NCI-H1436 (cell line): Measurements from ENCODE around the gene RBPJL.

Experiments
- DNase-seq: peaks from one replicate; lab custom pipeline; 2025; lab: John Stamatoyannopoulos, UW

Gene RBPJL

DNA sequence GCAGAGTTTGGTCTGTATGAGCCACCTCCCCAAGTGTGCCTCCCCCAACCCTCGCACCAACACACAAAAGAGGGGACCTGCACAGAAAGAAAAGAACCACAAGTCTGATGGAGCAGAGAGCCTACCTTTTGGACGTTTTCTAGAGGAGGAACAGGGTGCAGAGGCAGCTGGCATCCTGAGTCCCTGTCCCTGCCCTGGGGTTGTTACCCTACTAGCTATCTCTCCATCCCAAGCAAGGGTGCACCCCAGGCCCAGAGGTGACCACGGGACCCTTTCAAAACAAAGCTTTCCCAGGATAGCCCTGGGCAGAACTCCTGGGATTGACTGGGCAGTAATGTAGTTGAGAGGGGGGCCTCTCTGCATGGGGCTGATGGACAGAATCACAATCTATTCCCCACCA is 11.2 kb downstream of the RBPJL start:
- no peak for DNase-seq

DNA sequence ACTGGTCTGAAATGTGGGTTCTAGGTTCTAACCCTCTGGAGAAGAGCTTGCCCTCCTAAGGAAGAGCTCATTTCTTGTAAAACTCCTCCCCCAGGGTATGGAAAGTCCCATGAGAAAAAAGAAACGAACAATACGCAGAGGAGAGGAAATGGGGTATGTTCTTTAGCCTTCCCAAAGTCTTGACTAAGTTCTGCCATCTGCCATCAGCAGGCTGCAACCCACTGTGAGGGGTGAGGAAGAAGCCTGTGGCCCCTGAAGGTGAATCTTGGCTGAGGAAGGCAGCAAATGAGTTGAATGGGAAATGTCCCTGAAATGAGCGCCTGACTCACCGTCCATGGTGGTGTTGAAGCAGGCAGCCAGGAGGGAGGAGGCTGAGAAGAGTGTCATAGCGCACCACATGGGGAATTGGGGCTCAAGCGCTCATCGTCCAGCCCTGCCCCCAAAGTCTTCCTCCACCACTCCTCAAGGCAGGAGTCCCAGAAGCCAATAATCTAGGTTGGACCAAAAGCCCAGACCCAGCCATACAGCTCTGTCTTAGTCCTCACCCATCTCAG is 11.8 kb downstream of the RBPJL start:
- no peak for DNase-seq

GRCh38 chr20:45318948-45319347 is 12.3 kb downstream of the RBPJL start:
- DNase-seq = no peak

DNA sequence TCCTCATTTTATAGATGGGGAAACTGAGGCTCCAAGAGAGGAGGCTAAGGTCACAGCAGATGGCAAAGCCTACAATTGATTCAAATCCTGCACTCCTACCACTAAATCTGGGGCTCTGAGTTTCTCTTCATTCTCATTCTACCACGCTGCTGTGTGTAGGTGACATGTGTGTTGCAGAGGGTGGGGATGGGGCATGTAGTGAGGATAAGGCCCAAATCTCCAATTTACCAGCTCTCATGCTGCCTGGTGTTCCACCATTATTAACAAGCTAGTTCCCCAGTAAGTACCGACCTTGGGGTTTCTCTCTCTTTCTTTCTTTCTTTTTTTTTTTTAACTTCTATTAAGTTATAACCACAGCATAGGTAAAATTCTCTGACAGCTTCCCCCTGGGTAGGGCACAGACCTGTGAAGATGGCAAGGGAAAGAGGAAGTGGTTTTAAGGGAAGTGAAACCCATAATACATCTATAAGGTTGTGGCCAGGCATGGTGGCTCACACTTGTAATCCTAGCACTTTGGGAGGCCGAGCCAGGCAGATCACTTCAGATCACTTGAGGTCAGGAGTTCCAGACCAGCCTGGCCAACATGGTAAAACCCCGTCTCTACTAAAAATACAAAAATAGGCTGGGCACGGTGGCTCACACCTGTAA is 14.4 kb downstream of the RBPJL start:
- no peak for DNase-seq

DNA sequence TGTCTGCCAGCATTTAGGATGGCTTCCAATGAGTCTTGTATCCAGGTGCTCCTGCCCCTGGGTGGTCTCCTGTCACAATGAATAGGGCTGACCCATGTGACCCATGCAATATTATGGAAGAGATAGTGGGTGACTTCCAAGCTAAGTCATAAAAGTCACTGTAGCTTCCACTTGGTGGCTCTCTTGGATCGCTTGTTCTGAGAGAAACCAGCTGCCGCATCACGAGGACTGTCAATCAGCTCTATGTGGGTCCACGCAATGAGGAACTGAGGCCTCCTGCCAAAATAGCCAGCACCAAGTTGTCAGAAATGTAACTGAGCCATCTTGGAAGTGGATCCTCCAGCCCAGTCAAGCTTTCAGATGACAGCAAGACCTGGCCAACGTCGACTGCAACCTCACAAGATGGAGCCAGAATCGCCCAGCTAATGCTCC is 16.3 kb downstream of the RBPJL start:
- DNase-seq = no peak

- DNase-seq = no peak
Measured at GRCh38 chr20:45323731-45324130, 17.1 kb downstream of the RBPJL start.

- no peak for DNase-seq
Measured at GRCh38 chr20:45325371-45325770, 18.7 kb downstream of the RBPJL start.

GRCh38 chr20:45328451-45328850 is 21.8 kb downstream of the RBPJL start:
- DNase-seq = no peak

- DNase-seq = no peak
Measured at GRCh38 chr20:45329497-45330319, 23.1 kb downstream of the RBPJL start.

- DNase-seq = no peak
Measured at GRCh38 chr20:45330476-45330875, 23.8 kb downstream of the RBPJL start.

- DNase-seq = no peak
Measured at GRCh38 chr20:45336530-45337366, 30.1 kb downstream of the RBPJL start.

GRCh38 chr20:45337367-45338120 is 30.9 kb downstream of the RBPJL start:
- DNase-seq = no peak

DNA sequence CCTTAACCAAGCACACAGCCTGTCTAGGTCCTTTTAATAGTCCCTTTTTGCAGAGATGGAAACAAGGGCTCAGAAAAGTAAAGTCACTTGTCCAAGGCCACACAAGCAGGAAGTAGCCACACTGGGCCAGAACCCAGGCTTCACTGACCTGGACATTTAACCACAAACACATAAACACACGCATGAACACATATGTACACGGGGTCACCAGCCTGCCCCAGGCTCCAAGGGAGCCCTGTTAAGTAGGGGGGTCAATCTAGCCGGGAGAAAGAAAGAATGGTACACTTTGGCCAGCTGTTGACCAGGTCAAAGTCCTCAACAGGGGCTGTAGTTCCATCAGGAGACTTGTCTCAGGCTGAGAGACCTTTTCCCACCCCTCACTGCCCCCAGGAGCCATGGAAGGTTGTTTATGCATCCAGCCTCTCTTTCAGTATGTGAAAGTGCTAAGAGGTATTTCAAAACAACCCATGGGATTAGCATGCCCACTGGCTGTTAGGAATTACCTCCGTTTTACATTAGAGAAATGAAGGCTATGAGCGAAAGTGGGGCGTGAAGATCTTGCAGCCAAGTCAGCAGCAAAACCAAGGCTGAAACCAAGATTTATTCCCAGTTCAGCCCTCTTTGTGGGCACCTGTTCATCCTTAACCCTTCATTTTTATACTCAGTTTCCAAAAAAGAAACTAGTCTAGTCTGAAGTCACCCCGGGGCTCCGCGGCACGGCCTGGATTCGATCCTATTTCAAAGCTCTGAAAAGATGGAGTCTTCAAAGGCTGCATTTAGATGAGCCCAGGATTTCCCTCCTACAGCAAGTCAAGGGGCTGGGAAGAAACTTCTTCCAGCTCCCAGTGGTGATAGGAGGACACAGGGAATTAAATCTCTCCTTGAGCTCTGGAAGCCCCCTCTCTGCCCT is 31.7 kb downstream of the RBPJL start:
- DNase-seq = no peak

DNA sequence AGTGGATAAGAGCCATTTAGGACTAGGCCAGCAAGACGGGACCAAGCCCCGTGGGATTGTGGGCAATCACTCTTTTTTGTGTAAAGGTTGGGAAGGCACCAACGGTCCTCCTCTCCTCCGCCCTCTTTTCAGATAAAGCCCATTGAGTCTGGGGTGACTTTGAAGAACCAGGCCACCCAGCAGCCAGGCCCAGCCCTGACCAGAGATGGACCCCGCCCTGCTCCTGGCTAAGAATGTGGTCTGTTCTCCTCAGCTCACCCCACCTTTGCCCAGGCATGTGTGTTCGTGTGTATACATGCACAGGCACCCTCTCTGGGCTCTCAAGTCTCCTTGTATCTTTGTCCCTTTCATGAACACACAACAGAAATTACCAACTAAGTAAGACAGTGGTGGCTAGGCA is 32.4 kb downstream of the RBPJL start:
- DNase-seq = no peak

DNA sequence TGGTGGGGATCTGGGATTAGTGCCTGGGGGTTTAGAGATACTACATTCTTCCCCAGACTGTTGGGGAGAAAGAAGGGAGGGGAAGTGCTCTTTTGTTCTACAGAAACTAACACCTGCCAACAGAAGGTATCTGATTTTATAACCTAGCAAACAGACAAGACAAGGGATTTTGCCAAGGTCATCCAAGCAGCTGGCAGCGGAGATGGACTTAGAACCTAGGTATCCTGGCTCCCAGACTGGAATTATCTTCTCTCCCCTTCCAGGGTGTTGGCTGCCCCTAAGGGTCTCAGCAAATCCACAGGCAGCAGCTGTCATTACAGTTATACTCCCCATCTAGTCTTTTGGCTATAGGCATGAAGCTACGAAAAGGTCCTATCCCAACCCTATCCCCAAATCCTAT is 33.2 kb downstream of the RBPJL start:
- DNase-seq = no peak

DNA sequence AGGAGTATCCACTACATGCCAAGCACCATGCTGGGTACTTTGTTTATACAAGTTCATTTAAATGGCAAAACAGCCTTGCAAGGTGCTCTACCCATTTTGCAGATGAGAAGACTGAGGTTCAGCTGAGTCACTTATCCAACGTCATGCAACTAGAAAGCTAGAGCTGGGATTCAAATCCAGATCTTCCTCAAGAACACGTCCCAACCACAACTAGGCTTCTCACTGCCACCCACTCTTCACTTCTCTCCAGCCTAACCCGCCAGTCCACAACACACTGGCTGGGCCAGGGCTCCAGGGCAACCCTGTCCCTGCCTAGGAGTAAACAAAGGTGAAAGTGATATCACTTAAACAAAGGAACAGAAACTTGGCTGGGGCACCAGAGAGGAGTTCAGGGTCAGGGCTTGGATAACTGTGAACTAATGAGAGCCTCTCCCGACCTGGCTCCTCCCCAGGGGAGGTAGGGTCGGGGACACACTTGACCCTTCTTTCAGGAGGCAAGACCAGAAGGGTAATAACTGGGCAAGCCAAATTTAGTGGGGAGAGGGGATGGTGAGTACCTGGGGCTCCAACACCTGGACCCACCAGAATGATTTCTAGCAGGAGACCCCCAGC is 33.7 kb downstream of the RBPJL start:
- DNase-seq = no peak

GRCh38 chr20:45340951-45341350 is 34.3 kb downstream of the RBPJL start:
- DNase-seq = no peak

DNA sequence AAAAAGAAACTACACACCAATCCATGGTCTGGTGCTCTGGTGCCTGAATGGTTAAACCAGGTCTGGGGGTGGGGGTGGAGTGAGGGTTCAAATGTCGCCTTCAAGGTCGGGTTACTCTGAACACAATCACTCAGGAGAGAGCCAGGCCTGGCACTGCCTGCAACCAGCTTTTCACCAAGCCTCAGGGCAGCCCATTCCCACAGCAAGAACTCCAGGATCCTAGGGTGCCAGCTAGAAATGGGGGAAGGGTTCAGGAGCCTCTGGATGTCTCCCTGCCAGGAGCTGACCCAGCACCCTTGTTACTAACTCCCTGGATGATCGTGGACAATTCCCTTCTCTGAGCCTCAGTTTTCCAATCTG is 34.9 kb downstream of the RBPJL start:
- DNase-seq = no peak

DNA sequence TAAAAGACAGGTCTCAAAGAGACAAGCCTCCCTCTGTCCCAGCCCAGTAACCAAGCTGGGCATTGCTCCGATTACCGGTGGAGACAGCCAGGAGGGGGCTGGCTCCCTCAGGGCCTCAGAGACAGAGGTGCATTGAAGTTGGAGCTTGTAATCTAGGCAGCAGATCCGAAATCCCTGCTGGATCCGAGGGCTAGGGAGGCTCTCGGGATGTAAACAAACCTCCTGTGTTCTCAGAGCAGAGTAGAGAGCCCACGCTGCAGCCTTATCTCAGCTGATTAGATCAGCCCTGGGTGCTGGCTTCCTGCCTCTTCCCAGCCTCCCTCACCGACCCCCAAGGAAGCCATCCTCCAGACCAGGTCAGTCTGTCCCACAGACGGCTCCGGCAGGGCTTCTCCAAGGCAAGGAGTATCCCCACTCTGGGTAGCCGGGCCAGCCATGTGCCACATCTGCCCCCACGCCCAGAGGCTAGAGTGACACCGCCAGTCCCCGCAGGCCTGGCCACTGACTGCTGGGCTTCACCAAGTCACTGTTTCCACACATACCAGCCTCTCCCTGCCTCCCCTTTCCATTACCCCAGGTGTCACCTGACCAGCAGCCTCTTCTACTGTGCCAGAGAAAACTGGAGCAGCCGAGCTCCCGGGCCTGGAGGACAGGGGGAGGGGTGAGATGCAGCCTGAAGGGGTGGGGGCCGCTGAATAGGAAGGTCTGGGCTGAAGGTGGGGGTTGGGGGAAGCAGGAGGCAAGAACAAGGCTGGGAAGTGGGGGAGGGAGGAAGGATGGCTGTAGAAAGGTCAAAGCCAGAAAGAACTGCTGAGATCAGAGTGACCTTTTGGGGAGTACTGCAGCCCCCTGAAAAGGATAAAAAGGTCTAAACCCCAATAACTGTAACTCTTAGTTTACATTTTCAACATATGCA is 35.6 kb downstream of the RBPJL start:
- DNase-seq = no peak
